Measurements from ENCODE around the gene THNSL1.

THNSL1 gene

GRCh38 chr10:25046641-25047040, 30.2 kb downstream of the THNSL1 start:
- Mint-ChIP-seq H3K4me1 (no peaks in the 10 kb centered on the region), H3K36me3 (ENCODE audit: low read depth) (peaks cover 3% of the 10 kb centered on the region), H3K9me3 (no peaks in the 10 kb centered on the region), H3K4me3 (no peak overlapping the region), H3K27me3 (ENCODE audit: low read depth) (peaks cover 6% of the 10 kb centered on the region), H3K27ac (no peak overlapping the region)
- no peak for TF ChIP-seq CTCF (IDR thresholded peaks at IDR 0.05; ENCODE audit: unreplicated experiment in 3 of 3)

- H3K27ac Mint-ChIP-seq = no peak overlapping the region
- H3K27me3 Mint-ChIP-seq (ENCODE audit: low read depth) = peaks cover 6% of the 10 kb centered on the region
- H3K4me1 Mint-ChIP-seq = no peaks in the 10 kb centered on the region
- TF ChIP-seq CTCF (IDR thresholded peaks at IDR 0.05; ENCODE audit: unreplicated experiment in 3 of 3) = no peak
- no peaks in the 10 kb centered on the region for H3K9me3 Mint-ChIP-seq
- peaks cover 3% of the 10 kb centered on the region for H3K36me3 Mint-ChIP-seq (ENCODE audit: low read depth)
- H3K4me3 Mint-ChIP-seq = no peak overlapping the region
Measured at GRCh38 chr10:25047088-25047487, 30.7 kb downstream of the THNSL1 start.

GRCh38 chr10:25047591-25048301, 31.3 kb downstream of the THNSL1 start:
- H3K27me3 Mint-ChIP-seq (ENCODE audit: low read depth) = peaks cover 6% of the 10 kb centered on the region
- no peaks in the 10 kb centered on the region for H3K9me3 Mint-ChIP-seq
- H3K4me1 Mint-ChIP-seq = no peaks in the 10 kb centered on the region
- H3K27ac Mint-ChIP-seq = no peak overlapping the region
- TF ChIP-seq CTCF (IDR thresholded peaks at IDR 0.05; ENCODE audit: unreplicated experiment in 3 of 3) = no peak
- H3K36me3 Mint-ChIP-seq (ENCODE audit: low read depth) = peaks cover 3% of the 10 kb centered on the region
- H3K4me3 Mint-ChIP-seq = no peak overlapping the region

- H3K4me3 Mint-ChIP-seq = no peak overlapping the region
- peaks cover 6% of the 10 kb centered on the region for H3K27me3 Mint-ChIP-seq (ENCODE audit: low read depth)
- no peak for TF ChIP-seq CTCF (IDR thresholded peaks at IDR 0.05; ENCODE audit: unreplicated experiment in 3 of 3)
- H3K36me3 Mint-ChIP-seq (ENCODE audit: low read depth) = peaks cover 3% of the 10 kb centered on the region
- no peak overlapping the region for H3K27ac Mint-ChIP-seq
- H3K9me3 Mint-ChIP-seq = no peaks in the 10 kb centered on the region
- no peaks in the 10 kb centered on the region for H3K4me1 Mint-ChIP-seq
Measured at GRCh38 chr10:25048450-25048849, 32.0 kb downstream of the THNSL1 start.

GRCh38 chr10:25049966-25050365, 33.6 kb downstream of the THNSL1 start:
- no peak for TF ChIP-seq CTCF (IDR thresholded peaks at IDR 0.05; ENCODE audit: unreplicated experiment in 3 of 3)
- no peaks in the 10 kb centered on the region for H3K9me3 Mint-ChIP-seq
- peaks cover 3% of the 10 kb centered on the region for H3K27me3 Mint-ChIP-seq (ENCODE audit: low read depth)
- no peak overlapping the region for H3K4me3 Mint-ChIP-seq
- H3K27ac Mint-ChIP-seq = no peak overlapping the region
- H3K36me3 Mint-ChIP-seq (ENCODE audit: low read depth) = peaks cover 3% of the 10 kb centered on the region
- H3K4me1 Mint-ChIP-seq = no peaks in the 10 kb centered on the region

DNA sequence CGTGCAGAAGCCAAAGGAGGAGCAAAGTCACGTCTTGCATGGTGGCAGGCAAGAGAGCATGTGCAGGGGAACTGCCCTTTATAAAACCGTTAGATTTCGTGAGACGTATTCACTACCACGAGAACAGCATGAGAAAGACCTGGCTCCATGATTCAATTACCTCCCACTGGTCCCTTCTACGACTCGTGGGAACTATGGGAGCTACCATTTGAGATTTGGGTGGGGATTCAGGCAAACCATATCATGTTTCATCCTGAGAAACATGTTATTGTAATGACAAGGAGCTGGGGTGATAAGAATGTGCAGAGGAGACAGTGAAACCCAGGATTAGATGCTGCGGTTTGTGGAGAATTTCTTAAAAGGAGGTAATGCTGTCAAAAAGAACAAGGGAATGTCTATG, 34.0 kb downstream of the THNSL1 start:
- Mint-ChIP-seq H3K9me3 (no peaks in the 10 kb centered on the region), H3K4me3 (no peak overlapping the region), H3K27ac (no peak overlapping the region), H3K27me3 (ENCODE audit: low read depth) (peaks cover 3% of the 10 kb centered on the region), H3K4me1 (no peaks in the 10 kb centered on the region), H3K36me3 (ENCODE audit: low read depth) (peaks cover 3% of the 10 kb centered on the region)
- TF ChIP-seq CTCF (IDR thresholded peaks at IDR 0.05; ENCODE audit: unreplicated experiment in 3 of 3) = no peak

All from nephron (organoid).